ENCODE data around the gene ZNF789. TPM values are rescaled to one million over a fixed set of nuclear protein-coding genes. Genes with fewer than 3 reads are reported as not detected.

Gene ZNF789
- total RNA-seq, 4 donors from 2014 or later, result 3.4 to 11.5 (median 7.1) TPM

- ATAC-seq (ENCODE audit: low FRiP score), result no peak
- TF ChIP-seq, protein P1, sequence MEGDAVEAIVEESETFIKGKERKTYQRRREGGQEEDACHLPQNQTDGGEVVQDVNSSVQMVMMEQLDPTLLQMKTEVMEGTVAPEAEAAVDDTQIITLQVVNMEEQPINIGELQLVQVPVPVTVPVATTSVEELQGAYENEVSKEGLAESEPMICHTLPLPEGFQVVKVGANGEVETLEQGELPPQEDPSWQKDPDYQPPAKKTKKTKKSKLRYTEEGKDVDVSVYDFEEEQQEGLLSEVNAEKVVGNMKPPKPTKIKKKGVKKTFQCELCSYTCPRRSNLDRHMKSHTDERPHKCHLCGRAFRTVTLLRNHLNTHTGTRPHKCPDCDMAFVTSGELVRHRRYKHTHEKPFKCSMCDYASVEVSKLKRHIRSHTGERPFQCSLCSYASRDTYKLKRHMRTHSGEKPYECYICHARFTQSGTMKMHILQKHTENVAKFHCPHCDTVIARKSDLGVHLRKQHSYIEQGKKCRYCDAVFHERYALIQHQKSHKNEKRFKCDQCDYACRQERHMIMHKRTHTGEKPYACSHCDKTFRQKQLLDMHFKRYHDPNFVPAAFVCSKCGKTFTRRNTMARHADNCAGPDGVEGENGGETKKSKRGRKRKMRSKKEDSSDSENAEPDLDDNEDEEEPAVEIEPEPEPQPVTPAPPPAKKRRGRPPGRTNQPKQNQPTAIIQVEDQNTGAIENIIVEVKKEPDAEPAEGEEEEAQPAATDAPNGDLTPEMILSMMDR (IDR thresholded peaks at IDR 0.05), result no peak
Observed at GRCh38 chr7:99469381-99470065, 3.2 kb upstream of the ZNF789 start.

DNA sequence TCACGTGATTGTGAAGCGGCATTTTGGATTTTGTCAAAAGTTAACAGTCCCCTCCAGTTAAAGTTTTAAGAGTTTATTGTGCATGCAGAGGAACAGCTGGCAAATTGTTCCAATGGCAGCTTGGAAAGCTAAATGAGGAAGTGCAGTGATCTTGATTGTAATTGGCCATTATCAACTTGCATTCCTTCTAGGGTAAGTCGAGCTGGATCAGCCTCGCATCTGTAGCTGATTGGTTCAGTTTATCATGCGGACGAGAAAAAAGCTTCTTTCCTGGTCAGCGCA lies 566 bp downstream of the ZNF789 start:
- DNase-seq (ENCODE audit: low spot score), result no peak

More at GRCh38 chr7:99469381-99470065, 3.2 kb upstream of the ZNF789 start:
- no peak for DNase-seq (ENCODE audit: low spot score)

DNA sequence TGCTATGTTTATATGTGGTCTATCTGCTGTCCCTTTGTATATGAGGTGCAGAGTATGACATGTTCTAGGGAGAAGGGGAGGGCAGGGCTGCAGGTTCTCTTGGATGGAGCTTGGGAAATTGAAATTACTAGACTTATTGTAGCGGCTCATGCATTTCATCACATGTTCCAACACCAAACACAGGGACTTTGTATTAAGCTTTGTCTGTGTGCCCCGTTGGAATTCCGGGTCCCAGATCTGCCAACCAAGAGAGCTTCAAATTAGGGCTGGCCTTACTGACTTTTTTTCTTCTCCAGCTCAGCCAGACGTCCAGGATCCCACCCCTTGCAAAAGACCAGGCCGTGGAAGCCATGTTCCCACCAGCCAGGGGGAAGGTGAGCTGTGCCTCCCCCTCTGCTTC lies 3.4 kb downstream of the ZNF789 start:
- DNase-seq (ENCODE audit: low spot score) (no peak), ATAC-seq (ENCODE audit: low FRiP score) (no peak)
- TF ChIP-seq, protein P1 (IDR thresholded peaks at IDR 0.05), result no peak

More for the DNA sequence above, 566 bp downstream of the ZNF789 start:
- TF ChIP-seq, protein P1 (IDR thresholded peaks at IDR 0.05), result no peak
- ATAC-seq (ENCODE audit: low FRiP score), result no peak

DNA sequence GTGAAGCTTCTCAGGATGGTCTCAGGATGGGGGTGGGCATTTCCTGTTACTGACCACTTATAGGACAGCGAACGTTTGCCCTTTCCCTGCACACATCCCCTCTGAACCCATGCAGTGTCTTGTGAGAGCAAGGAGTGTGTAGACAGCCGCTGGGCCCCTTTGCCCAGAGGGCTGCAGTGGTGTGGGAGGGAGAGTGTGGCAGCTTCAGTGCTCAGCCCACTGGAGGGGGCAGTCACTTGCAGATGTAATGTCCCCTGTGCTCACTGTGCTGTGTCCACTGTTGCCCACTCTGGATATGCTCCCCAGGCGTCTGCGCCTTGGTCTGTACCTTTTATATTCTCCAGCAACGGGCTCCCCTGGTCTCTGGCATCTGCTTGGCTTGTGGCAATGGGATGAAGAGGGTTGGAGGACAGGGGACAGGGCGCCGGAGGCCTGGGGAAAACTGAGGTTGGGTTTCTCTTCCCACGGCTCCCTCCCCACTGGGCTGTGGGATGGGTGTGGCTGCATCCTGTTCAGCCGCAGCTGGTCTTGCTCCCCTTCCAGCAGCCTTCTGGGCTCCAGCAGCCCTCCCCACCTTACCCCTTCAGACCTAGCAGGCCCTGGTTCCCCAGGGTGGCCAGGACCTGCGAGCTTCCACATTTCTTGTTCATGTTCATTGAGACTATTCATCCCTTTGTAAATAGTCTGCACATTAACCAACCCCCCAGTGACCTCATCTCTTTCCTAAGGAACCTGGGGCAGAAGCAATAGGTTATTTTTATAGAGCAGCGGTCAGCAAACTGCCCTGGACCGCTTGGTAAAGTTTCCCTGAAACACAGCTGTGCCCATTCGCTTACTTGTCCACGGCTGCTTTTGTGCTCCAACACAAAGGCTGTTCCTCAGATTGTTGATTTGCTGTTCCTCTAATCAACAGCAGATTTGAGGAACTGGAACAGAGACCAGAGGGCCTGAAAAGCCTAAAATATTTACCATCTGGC lies 6.1 kb downstream of the ZNF789 start:
- ATAC-seq (ENCODE audit: low FRiP score), result no peak
- DNase-seq (ENCODE audit: low spot score), result no peak
- TF ChIP-seq, protein P1 (IDR thresholded peaks at IDR 0.05), result no peak

DNA sequence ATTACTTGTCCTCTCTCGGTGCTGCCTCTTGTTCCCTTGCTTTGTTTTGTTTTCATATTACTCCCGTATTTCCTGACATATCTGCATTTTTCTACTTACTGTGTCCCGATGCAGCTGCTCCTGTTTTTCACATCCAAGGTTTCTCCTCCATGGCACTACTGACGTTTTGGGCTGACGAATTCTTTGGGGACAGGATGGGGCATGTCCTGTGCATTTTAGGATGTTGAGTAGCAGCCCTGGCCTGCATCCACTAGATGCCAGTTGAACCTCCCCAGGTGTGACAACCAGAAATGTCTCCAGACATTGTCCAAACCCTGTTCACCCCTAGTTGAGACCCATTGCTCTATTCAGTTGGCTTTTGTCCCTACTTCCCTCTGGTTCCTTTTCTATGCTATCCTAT lies 12.4 kb downstream of the ZNF789 start:
- DNase-seq (ENCODE audit: low spot score) (no peak), ATAC-seq (ENCODE audit: low FRiP score) (no peak)
- TF ChIP-seq, protein P1 (IDR thresholded peaks at IDR 0.05), result no peak

- TF ChIP-seq, protein P1 (IDR thresholded peaks at IDR 0.05), result no peak
- no peak for DNase-seq (ENCODE audit: low spot score)
- no peak for ATAC-seq (ENCODE audit: low FRiP score)
Observed at GRCh38 chr7:99489235-99489634, 16.5 kb downstream of the ZNF789 start.
